Breast epithelium (tissue), 3 donors: ENCODE measurements around the gene CSNK1G3.

ENCODE experiments used
- POLR2A ChIP-seq: fragments of 450-650 bp; IDR thresholded peaks from one replicate; pipeline ENCODE4 v1.6.1; 2016; ENCODE audit warnings: antibody characterized with exemption, mild to moderate bottlenecking, moderate library complexity
- POLR2AphosphoS5 ChIP-seq, 3 donors: sonication (generic); formaldehyde crosslinking; IDR thresholded peaks; one replicate each; pipeline ENCODE4 v1.6.1; 2017; ENCODE audit warnings: antibody characterized with exemption in 3 of 3
- TF ChIP-seq, protein P1 (sequence below), 3 donors: fragments of 450-650 bp; IDR thresholded peaks; one replicate each; pipeline ENCODE4 v1.5.1; 2016 to 2017; ENCODE audit warnings: antibody characterized with exemption in 3 of 3, mild to moderate bottlenecking in 3 of 3, moderate library complexity in 3 of 3

DNA sequence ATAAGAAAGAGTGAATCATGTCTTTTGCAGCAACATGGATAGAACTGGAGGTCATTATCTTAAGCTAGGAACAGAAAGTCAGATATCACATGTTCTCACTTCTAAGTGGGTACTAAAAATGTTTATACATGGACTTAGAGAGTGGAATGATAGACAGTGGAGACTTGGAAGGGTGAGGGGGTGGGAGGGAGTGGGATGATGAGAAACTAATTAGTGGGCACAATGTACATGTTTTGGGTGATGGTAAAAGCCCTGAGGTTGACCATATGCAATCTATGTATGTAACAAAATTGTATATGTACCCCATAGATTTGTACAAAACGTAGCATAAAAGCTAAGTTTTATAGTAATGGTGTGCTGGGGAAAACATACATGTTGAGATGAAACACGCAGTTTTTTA is 25.3 kb downstream of the CSNK1G3 start:
- TF ChIP-seq, protein P1, sequence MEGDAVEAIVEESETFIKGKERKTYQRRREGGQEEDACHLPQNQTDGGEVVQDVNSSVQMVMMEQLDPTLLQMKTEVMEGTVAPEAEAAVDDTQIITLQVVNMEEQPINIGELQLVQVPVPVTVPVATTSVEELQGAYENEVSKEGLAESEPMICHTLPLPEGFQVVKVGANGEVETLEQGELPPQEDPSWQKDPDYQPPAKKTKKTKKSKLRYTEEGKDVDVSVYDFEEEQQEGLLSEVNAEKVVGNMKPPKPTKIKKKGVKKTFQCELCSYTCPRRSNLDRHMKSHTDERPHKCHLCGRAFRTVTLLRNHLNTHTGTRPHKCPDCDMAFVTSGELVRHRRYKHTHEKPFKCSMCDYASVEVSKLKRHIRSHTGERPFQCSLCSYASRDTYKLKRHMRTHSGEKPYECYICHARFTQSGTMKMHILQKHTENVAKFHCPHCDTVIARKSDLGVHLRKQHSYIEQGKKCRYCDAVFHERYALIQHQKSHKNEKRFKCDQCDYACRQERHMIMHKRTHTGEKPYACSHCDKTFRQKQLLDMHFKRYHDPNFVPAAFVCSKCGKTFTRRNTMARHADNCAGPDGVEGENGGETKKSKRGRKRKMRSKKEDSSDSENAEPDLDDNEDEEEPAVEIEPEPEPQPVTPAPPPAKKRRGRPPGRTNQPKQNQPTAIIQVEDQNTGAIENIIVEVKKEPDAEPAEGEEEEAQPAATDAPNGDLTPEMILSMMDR (IDR thresholded peaks at IDR 0.05): no peak
- TF ChIP-seq POLR2AphosphoS5 (IDR thresholded peaks at IDR 0.05) (no peak), POLR2A (no peak)
